Mucosa of stomach (tissue), 1 donor: ENCODE data around the gene TLCD4.
"Not testable (repeated sequence)": the region's sequence is repeated elsewhere in the genome, so short reads cannot be mapped to it uniquely, and the experiment has no call there.

Source experiments
- H3K27me3 ChIP-seq: one replicate; pipeline ENCODE4 v1.7.0; 2013; ENCODE audit warnings: mild to moderate bottlenecking, low read length; ENCODE audit not compliant: control insufficient read depth, insufficient read depth
- H3K36me3 ChIP-seq: one replicate; pipeline ENCODE4 v1.7.0; 2013; ENCODE audit warnings: low read length; ENCODE audit not compliant: control insufficient read depth, insufficient read depth
- H3K4me1 ChIP-seq: one replicate; pipeline ENCODE4 v1.7.0; 2013; ENCODE audit warnings: mild to moderate bottlenecking, low read length; ENCODE audit not compliant: control insufficient read depth, insufficient read depth
- H3K4me3 ChIP-seq: one replicate; pipeline ENCODE4 v1.7.0; 2013; ENCODE audit warnings: low read length
- H3K9ac ChIP-seq: one replicate; pipeline ENCODE4 v1.7.0; 2013; ENCODE audit warnings: mild to moderate bottlenecking, low read length, moderate library complexity
- H3K9me3 ChIP-seq: one replicate; pipeline ENCODE4 v1.7.0; 2013; ENCODE audit warnings: mild to moderate bottlenecking, low read length, moderate library complexity; ENCODE audit not compliant: control insufficient read depth
- donor health status: Pancreatic carcinoma.

The TLCD4 gene

GRCh38 chr1:95127380-95127779 is 10.2 kb downstream of the TLCD4 start:
- no peaks in the 10 kb centered on the region for H3K36me3 ChIP-seq
- no peaks in the 10 kb centered on the region for H3K27me3 ChIP-seq
- no peaks in the 10 kb centered on the region for H3K9me3 ChIP-seq
- no peak overlapping the region for H3K4me3 ChIP-seq
- H3K9ac ChIP-seq = no peak overlapping the region
- H3K4me1 ChIP-seq = peaks cover 2% of the 10 kb centered on the region

GRCh38 chr1:95132762-95133161 is 15.6 kb downstream of the TLCD4 start:
- no peak overlapping the region for H3K9ac ChIP-seq
- H3K27me3 ChIP-seq = no peaks in the 10 kb centered on the region
- H3K36me3 ChIP-seq = no peaks in the 10 kb centered on the region
- no peaks in the 10 kb centered on the region for H3K9me3 ChIP-seq
- no peak overlapping the region for H3K4me3 ChIP-seq
- H3K4me1 ChIP-seq = no peaks in the 10 kb centered on the region

GRCh38 chr1:95133687-95134086 is 16.5 kb downstream of the TLCD4 start:
- Histone ChIP-seq H3K4me1 (no peaks in the 10 kb centered on the region), H3K27me3 (no peaks in the 10 kb centered on the region), H3K36me3 (no peaks in the 10 kb centered on the region), H3K4me3 (no peak overlapping the region), H3K9me3 (no peaks in the 10 kb centered on the region), H3K9ac (no peak overlapping the region)

GRCh38 chr1:95138223-95138622 is 21.1 kb downstream of the TLCD4 start:
- Histone ChIP-seq H3K4me1 (no peaks in the 10 kb centered on the region), H3K9me3 (no peaks in the 10 kb centered on the region), H3K36me3 (no peaks in the 10 kb centered on the region), H3K4me3 (no peak overlapping the region), H3K9ac (no peak overlapping the region), H3K27me3 (no peaks in the 10 kb centered on the region)

GRCh38 chr1:95139039-95139438 is 21.9 kb downstream of the TLCD4 start:
- H3K9me3 ChIP-seq = no peaks in the 10 kb centered on the region
- no peak overlapping the region for H3K9ac ChIP-seq

GRCh38 chr1:95140791-95141190 is 23.6 kb downstream of the TLCD4 start:
- Histone ChIP-seq H3K36me3 (no peaks in the 10 kb centered on the region), H3K27me3 (no peaks in the 10 kb centered on the region), H3K9ac (no peak overlapping the region), H3K9me3 (no peaks in the 10 kb centered on the region), H3K4me3 (no peak overlapping the region), H3K4me1 (no peaks in the 10 kb centered on the region)

More at GRCh38 chr1:95139039-95139438, 21.9 kb downstream of the TLCD4 start:
- Histone ChIP-seq H3K36me3 (no peaks in the 10 kb centered on the region), H3K4me1 (no peaks in the 10 kb centered on the region), H3K4me3 (no peak overlapping the region), H3K27me3 (no peaks in the 10 kb centered on the region)

GRCh38 chr1:95145493-95145892 is 28.3 kb downstream of the TLCD4 start:
- H3K9me3 ChIP-seq = no peaks in the 10 kb centered on the region
- no peak overlapping the region for H3K9ac ChIP-seq
- no peak overlapping the region for H3K4me3 ChIP-seq
- no peaks in the 10 kb centered on the region for H3K36me3 ChIP-seq
- H3K27me3 ChIP-seq = no peaks in the 10 kb centered on the region
- no peaks in the 10 kb centered on the region for H3K4me1 ChIP-seq

GRCh38 chr1:95146637-95147036 is 29.5 kb downstream of the TLCD4 start:
- H3K4me1 ChIP-seq = no peaks in the 10 kb centered on the region
- no peaks in the 10 kb centered on the region for H3K27me3 ChIP-seq
- H3K9me3 ChIP-seq = no peaks in the 10 kb centered on the region
- H3K9ac ChIP-seq = no peak overlapping the region
- H3K4me3 ChIP-seq = no peak overlapping the region
- H3K36me3 ChIP-seq = no peaks in the 10 kb centered on the region

- Histone ChIP-seq H3K36me3 (no peaks in the 10 kb centered on the region), H3K27me3 (no peaks in the 10 kb centered on the region), H3K9me3 (no peaks in the 10 kb centered on the region), H3K4me1 (no peaks in the 10 kb centered on the region), H3K4me3 (no peak overlapping the region), H3K9ac (no peak overlapping the region)
Observed at GRCh38 chr1:95154096-95154495, 36.9 kb downstream of the TLCD4 start.

- not testable (repeated sequence) for H3K4me3 ChIP-seq, H3K4me1 ChIP-seq, H3K36me3 ChIP-seq, H3K27me3 ChIP-seq, H3K9ac ChIP-seq, H3K9me3 ChIP-seq
Observed at GRCh38 chr1:95165569-95165968, 48.4 kb downstream of the TLCD4 start.
